Right lobe of liver (tissue), 6 donors: ENCODE data around the gene GNB3. TPM values are rescaled to one million over a fixed set of nuclear protein-coding genes. Genes with fewer than 3 reads are reported as not detected.

ENCODE experiments used
- ATAC-seq, 4 donors: fragments of 200-7000 bp; cut with Tn5 transposase; one replicate each; pipeline ENCODE4 v1.9.1; 2020; ENCODE audit warnings: mild to moderate bottlenecking in 4 of 4, moderate library complexity in 4 of 4
- DNase-seq, 3 donors: peaks; one replicate each; pipeline ENCODE4 v3.0.0-alpha.2; 2020
- H3K27ac ChIP-seq, 3 donors: fragments of 200-600 bp; one replicate each; pipeline ENCODE4 v1.8.0; 2022
- H3K27me3 ChIP-seq, 2 donors: fragments of 200-600 bp; one replicate each; pipeline ENCODE4 v1.8.0; 2022
- H3K36me3 ChIP-seq, 4 donors: fragments of 200-600 bp; sonication (generic) in 1 of 4; one replicate each; pipeline versions ENCODE4 v1.5.1 to v1.8.0; 2017 to 2022; ENCODE audit warnings: control low read depth in 1 of 4
- H3K4me1 ChIP-seq, 4 donors: fragments of 200-600 bp; sonication (generic) in 1 of 4; one replicate each; pipeline versions ENCODE4 v1.5.1 to v1.8.0; 2017 to 2022; ENCODE audit warnings: control low read depth in 1 of 4
- H3K4me3 ChIP-seq, 3 donors: fragments of 200-600 bp; one replicate each; pipeline ENCODE4 v1.8.0; 2022
- H3K9me3 ChIP-seq, 4 donors: fragments of 200-600 bp; sonication (generic) in 1 of 4; one replicate each; pipeline versions ENCODE4 v1.5.1 to v1.8.0; 2017 to 2022; ENCODE audit warnings: control low read depth in 1 of 4
- CTCF ChIP-seq, 4 donors: fragments of 200-600 bp in 3 of 4; fragments of 450-650 bp in 1 of 4; IDR thresholded peaks; one replicate each; pipeline versions ENCODE4 v1.5.1 to v1.8.0; 2016 to 2022; ENCODE audit warnings: antibody characterized with exemption in 4 of 4, mild to moderate bottlenecking in 2 of 4
- POLR2A ChIP-seq: fragments of 450-650 bp; IDR thresholded peaks from one replicate; pipeline ENCODE4 v1.6.1; 2017; ENCODE audit warnings: antibody characterized with exemption, mild to moderate bottlenecking
- WGBS: methylation state at CpG from one replicate; pipeline ENCODE4 v1.1.6; 2018; ENCODE audit warnings: low coverage, low lambda C conversion rate; ENCODE audit not compliant: insufficient coverage; ENCODE audit errors: missing lambda C conversion rate; 5-methylcytosine and 5-hydroxymethylcytosine counted together
- intact Hi-C, 2 donors: fragments of 100-400 bp; cut with DNase I; formaldehyde crosslinking; loops; one replicate each; pipeline versions ENCODE4 v1.11.2 to v1.14.1; 2022
- total RNA-seq, 6 experiments: library from RNA; depleted of rRNA in 2 of 6; stranded (reverse); fragments of >200 nt in 2 of 6; fragmentation: NEBNext Ultra II Directional in 3 of 6; extraction: Animal tissue kit (Norgen Biotek cat#: 25700) in 3 of 6; gene quantifications; one replicate each; pipeline versions ENCODE4 v1.1.0 to v1.2.4, GENCODE V29; 2016 to 2023
- donor health status: DM: no; HTN: yes; CAD: no.
- donor health status: DM: no; HTN: no; CAD: no.
- donor health status: DM: no; HTN: no; CAD: no.
- donor health status: DM: no; HTN: yes; CAD: no.
- donor health status: DM: no; HTN: yes; CAD: no.

The GNB3 gene
- total RNA-seq, 6 experiments from 2014 or later, result 0.17 to 0.51 (median 0.43) TPM; not detected in 2

- H3K27ac ChIP-seq, result no peak overlapping the region
- ATAC-seq (peak in 1 of 4 donors; percentile 35), DNase-seq (no peak)
- H3K9me3 ChIP-seq, result no peaks in the 10 kb centered on the region
- WGBS, result 70% methylated on average over 4 of the region's 4 CpGs
- TF ChIP-seq POLR2A (no peak), CTCF (IDR thresholded peaks at IDR 0.05) (no peak)
- no peak overlapping the region for H3K4me3 ChIP-seq
- intact Hi-C loops, result no loop called here
- no peaks in the 10 kb centered on the region for H3K4me1 ChIP-seq
- no peaks in the 10 kb centered on the region for H3K27me3 ChIP-seq
- H3K36me3 ChIP-seq, result no peaks in the 10 kb centered on the region
These were observed 44.1 kb upstream of the GNB3 start for GRCh38 chr12:6796576-6796975.

- DNase-seq (no peak), ATAC-seq (no peak)
- intact Hi-C loops, result no loop called here
- WGBS, result 70% methylated on average over 4 of the region's 5 CpGs
- TF ChIP-seq POLR2A, result no peak
- TF ChIP-seq CTCF (IDR thresholded peaks at IDR 0.05), result no peak
- Histone ChIP-seq H3K27ac (no peak overlapping the region), H3K4me1 (no peaks in the 10 kb centered on the region), H3K4me3 (no peak overlapping the region), H3K27me3 (no peaks in the 10 kb centered on the region), H3K9me3 (no peaks in the 10 kb centered on the region), H3K36me3 (no peaks in the 10 kb centered on the region)
These were observed 41.6 kb upstream of the GNB3 start for GRCh38 chr12:6799147-6799546.

- H3K27me3 ChIP-seq, result no peaks in the 10 kb centered on the region
- ATAC-seq (no peak), DNase-seq (no peak)
- WGBS, result 67% methylated on average over 1 of the region's 1 CpG
- no peaks in the 10 kb centered on the region for H3K4me1 ChIP-seq
- no peak for TF ChIP-seq POLR2A
- intact Hi-C loops, result no loop called here
- H3K27ac ChIP-seq, result no peak overlapping the region
- no peak overlapping the region for H3K4me3 ChIP-seq
- H3K36me3 ChIP-seq, result no peaks in the 10 kb centered on the region
- no peaks in the 10 kb centered on the region for H3K9me3 ChIP-seq
These were observed 33.6 kb upstream of the GNB3 start for GRCh38 chr12:6807170-6807569.

- WGBS, result 65% methylated on average over 6 of the region's 10 CpGs
- intact Hi-C loops, result no loop called here
- no peaks in the 10 kb centered on the region for H3K27me3 ChIP-seq
These were observed 31.7 kb upstream of the GNB3 start for GRCh38 chr12:6809056-6809455.

GRCh38 chr12:6810758-6811157 is 30.0 kb upstream of the GNB3 start:
- no peaks in the 10 kb centered on the region for H3K27me3 ChIP-seq
- ATAC-seq (peak in 1 of 4 donors; percentile 12), DNase-seq (no peak)
- WGBS, result 75% methylated on average over 1 of the region's 1 CpG
- no peaks in the 10 kb centered on the region for H3K4me1 ChIP-seq
- no peak overlapping the region for H3K27ac ChIP-seq
- no peaks in the 10 kb centered on the region for H3K36me3 ChIP-seq
- no peak overlapping the region for H3K4me3 ChIP-seq
- TF ChIP-seq POLR2A (no peak), CTCF (IDR thresholded peaks at IDR 0.05) (no peak)
- intact Hi-C loops, result no loop called here
- no peaks in the 10 kb centered on the region for H3K9me3 ChIP-seq

More at GRCh38 chr12:6809056-6809455, 31.7 kb upstream of the GNB3 start:
- Histone ChIP-seq H3K27ac (no peak overlapping the region), H3K36me3 (no peaks in the 10 kb centered on the region), H3K4me3 (no peak overlapping the region), H3K9me3 (no peaks in the 10 kb centered on the region), H3K4me1 (no peaks in the 10 kb centered on the region)
- ATAC-seq (no peak), DNase-seq (no peak)
- TF ChIP-seq CTCF (IDR thresholded peaks at IDR 0.05) (no peak), POLR2A (no peak)
